Measurements from ENCODE around the gene CLEC3B. TPM values are rescaled to one million over a fixed set of nuclear protein-coding genes. Genes with fewer than 3 reads are reported as not detected.

The CLEC3B gene
- total and polyA plus RNA-seq, 9 donors: 2.9 to 63.5 (median 12.2) TPM

- no peaks in the 10 kb centered on the region for H3K27me3 ChIP-seq
- 36 to 71% (median 58%) methylated on average over 4 of the region's 4 CpGs for WGBS, 3 donors
- no peak for TF ChIP-seq EP300 (IDR thresholded peaks at IDR 0.05)
- TF ChIP-seq, protein P1, sequence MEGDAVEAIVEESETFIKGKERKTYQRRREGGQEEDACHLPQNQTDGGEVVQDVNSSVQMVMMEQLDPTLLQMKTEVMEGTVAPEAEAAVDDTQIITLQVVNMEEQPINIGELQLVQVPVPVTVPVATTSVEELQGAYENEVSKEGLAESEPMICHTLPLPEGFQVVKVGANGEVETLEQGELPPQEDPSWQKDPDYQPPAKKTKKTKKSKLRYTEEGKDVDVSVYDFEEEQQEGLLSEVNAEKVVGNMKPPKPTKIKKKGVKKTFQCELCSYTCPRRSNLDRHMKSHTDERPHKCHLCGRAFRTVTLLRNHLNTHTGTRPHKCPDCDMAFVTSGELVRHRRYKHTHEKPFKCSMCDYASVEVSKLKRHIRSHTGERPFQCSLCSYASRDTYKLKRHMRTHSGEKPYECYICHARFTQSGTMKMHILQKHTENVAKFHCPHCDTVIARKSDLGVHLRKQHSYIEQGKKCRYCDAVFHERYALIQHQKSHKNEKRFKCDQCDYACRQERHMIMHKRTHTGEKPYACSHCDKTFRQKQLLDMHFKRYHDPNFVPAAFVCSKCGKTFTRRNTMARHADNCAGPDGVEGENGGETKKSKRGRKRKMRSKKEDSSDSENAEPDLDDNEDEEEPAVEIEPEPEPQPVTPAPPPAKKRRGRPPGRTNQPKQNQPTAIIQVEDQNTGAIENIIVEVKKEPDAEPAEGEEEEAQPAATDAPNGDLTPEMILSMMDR (IDR thresholded peaks at IDR 0.05): no peak
- TF ChIP-seq POLR2A (IDR thresholded peaks at IDR 0.05): no peak
- H3K9me3 ChIP-seq: no peaks in the 10 kb centered on the region
- peaks cover 3% of the 10 kb centered on the region for H3K4me1 ChIP-seq (ENCODE audit: insufficient read depth)
- intact Hi-C loops (cut with DNase I): no loop called here
- no peak overlapping the region for H3K4me3 ChIP-seq
- H3K27ac ChIP-seq: no peak overlapping the region
- no peak for DNase-seq
- no peaks in the 10 kb centered on the region for H3K36me3 ChIP-seq
Observed at GRCh38 chr3:45000823-45001222, 25.3 kb upstream of the CLEC3B start.

DNA sequence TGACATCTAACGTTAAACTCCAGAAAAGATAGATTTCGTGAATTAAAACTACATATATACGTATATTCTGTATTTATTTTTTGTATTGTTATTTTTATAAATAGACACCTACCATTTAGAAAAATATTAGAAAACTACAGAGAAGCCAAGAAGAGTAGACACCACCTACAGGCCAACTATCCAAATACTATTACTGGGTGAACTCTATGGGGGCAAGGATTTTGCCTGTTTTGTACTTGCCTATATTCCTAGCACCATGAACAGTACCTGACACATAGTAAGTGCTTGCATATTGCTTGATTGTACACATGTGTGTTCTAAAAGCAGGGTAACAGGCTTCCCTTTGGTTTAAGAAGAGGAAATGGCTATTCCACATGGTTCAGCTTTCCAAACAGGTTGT, 24.4 kb upstream of the CLEC3B start:
- TF ChIP-seq EP300 (IDR thresholded peaks at IDR 0.05) (no peak), POLR2A (IDR thresholded peaks at IDR 0.05) (no peak)
- TF ChIP-seq, protein P1 (IDR thresholded peaks at IDR 0.05): no peak
- Histone ChIP-seq H3K27ac (no peak overlapping the region), H3K4me1 (ENCODE audit: insufficient read depth) (peaks cover 3% of the 10 kb centered on the region), H3K27me3 (no peaks in the 10 kb centered on the region), H3K4me3 (no peak overlapping the region), H3K9me3 (no peaks in the 10 kb centered on the region), H3K36me3 (no peaks in the 10 kb centered on the region)
- intact Hi-C loops (cut with DNase I): no loop called here
- 95 to 99% (median 98%) methylated on average over 3 of the region's 3 CpGs for WGBS, 3 donors
- DNase-seq: no peak

- no peak overlapping the region for H3K27ac ChIP-seq
- intact Hi-C loops (cut with DNase I): no loop called here
- H3K36me3 ChIP-seq: no peaks in the 10 kb centered on the region
- no peak for DNase-seq
- TF ChIP-seq, protein P1 (IDR thresholded peaks at IDR 0.05): no peak
- TF ChIP-seq POLR2A (IDR thresholded peaks at IDR 0.05): no peak
- TF ChIP-seq EP300 (IDR thresholded peaks at IDR 0.05): no peak
- no peaks in the 10 kb centered on the region for H3K9me3 ChIP-seq
- H3K4me1 ChIP-seq (ENCODE audit: insufficient read depth): peaks cover 4% of the 10 kb centered on the region
- no peak overlapping the region for H3K4me3 ChIP-seq
- 87 to 89% (median 87%) methylated on average over 2 of the region's 2 CpGs for WGBS, 3 donors
- no peaks in the 10 kb centered on the region for H3K27me3 ChIP-seq
Observed at GRCh38 chr3:45002139-45002660, 23.9 kb upstream of the CLEC3B start.

DNA sequence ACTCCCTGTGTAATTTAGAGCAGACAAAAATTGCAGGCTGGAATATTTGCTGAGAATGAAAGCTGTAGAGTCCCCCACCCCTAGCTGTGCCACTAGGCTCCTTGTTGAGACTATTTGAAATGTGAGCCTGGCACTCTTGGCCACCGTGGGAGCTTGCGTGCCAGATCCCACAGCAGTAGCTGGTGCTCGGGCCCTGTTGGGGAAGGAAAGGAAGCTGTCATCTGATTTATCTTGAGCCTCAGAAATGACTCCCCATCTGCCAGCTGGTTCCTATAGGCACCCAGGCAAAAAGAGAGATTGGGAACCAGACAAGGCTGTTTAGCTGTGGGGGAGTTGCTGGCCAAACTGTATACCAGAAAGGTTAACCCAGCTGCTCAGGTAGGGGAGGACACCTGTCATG, 23.4 kb upstream of the CLEC3B start:
- no peaks in the 10 kb centered on the region for H3K27me3 ChIP-seq
- no peak for TF ChIP-seq EP300 (IDR thresholded peaks at IDR 0.05)
- intact Hi-C loops (cut with DNase I): no loop called here
- no peaks in the 10 kb centered on the region for H3K36me3 ChIP-seq
- DNase-seq: no peak
- 87 to 96% (median 89%) methylated on average over 3 of the region's 3 CpGs for WGBS, 3 donors
- H3K4me3 ChIP-seq: no peak overlapping the region
- H3K4me1 ChIP-seq (ENCODE audit: insufficient read depth): peaks cover 6% of the 10 kb centered on the region
- no peaks in the 10 kb centered on the region for H3K9me3 ChIP-seq
- no peak overlapping the region for H3K27ac ChIP-seq

GRCh38 chr3:45003406-45003805, 22.7 kb upstream of the CLEC3B start:
- no peak for DNase-seq
- H3K36me3 ChIP-seq: no peaks in the 10 kb centered on the region
- H3K27ac ChIP-seq: no peak overlapping the region
- H3K9me3 ChIP-seq: no peaks in the 10 kb centered on the region
- no peak overlapping the region for H3K4me3 ChIP-seq
- H3K4me1 ChIP-seq (ENCODE audit: insufficient read depth): peaks cover 6% of the 10 kb centered on the region
- intact Hi-C loops (cut with DNase I): no loop called here
- H3K27me3 ChIP-seq: no peaks in the 10 kb centered on the region
- TF ChIP-seq, protein P1 (IDR thresholded peaks at IDR 0.05): no peak
- no peak for TF ChIP-seq POLR2A (IDR thresholded peaks at IDR 0.05)
- no peak for TF ChIP-seq EP300 (IDR thresholded peaks at IDR 0.05)

Measured in ovary (tissue), 9 donors.